ENCODE data around the gene RAB4B.
"Not testable (repeated sequence)": the region's sequence is repeated elsewhere in the genome, so short reads cannot be mapped to it uniquely, and the experiment has no call there.

GRCh38 chr19:40825460-40826095, 47.5 kb downstream of the RAB4B start:
- TF ChIP-seq SP1, SUZ12 (IDR thresholded peaks at IDR 0.05): not testable (repeated sequence)

All from HEK293T (cell line).